NCI-H1417 (cell line): ENCODE measurements around the gene TNFRSF19.
A peak's percentile ranks its signal among the peaks of the same experiment; 100 is the strongest.

ENCODE experiments used
- DNase-seq, 3 experiments: peaks; one replicate each; lab custom pipeline; 2025; lab: John Stamatoyannopoulos, UW

Gene TNFRSF19

GRCh38 chr13:23608138-23608537 lies 37.9 kb downstream of the TNFRSF19 start:
- no peak for DNase-seq

GRCh38 chr13:23608701-23609413 lies 38.6 kb downstream of the TNFRSF19 start:
- DNase-seq: no peak

- DNase-seq: no peak
These were observed 39.2 kb downstream of the TNFRSF19 start for GRCh38 chr13:23609414-23609760.

- peak in 1 of 3 experiments; percentile 2 for DNase-seq
These were observed 39.8 kb downstream of the TNFRSF19 start for GRCh38 chr13:23609874-23610576.

GRCh38 chr13:23610966-23611491 lies 40.8 kb downstream of the TNFRSF19 start:
- DNase-seq: no peak

GRCh38 chr13:23612182-23612581 lies 42.0 kb downstream of the TNFRSF19 start:
- DNase-seq: peak in 1 of 3 experiments; percentile 27

GRCh38 chr13:23612731-23613130 lies 42.5 kb downstream of the TNFRSF19 start:
- no peak for DNase-seq

- no peak for DNase-seq
These were observed 43.4 kb downstream of the TNFRSF19 start for GRCh38 chr13:23613596-23613995.

GRCh38 chr13:23615395-23616081 lies 45.3 kb downstream of the TNFRSF19 start:
- DNase-seq: peak in 2 of 3 experiments; percentile 9 to 12

- DNase-seq: no peak
These were observed 46.0 kb downstream of the TNFRSF19 start for GRCh38 chr13:23616228-23616627.

- no peak for DNase-seq
These were observed 47.4 kb downstream of the TNFRSF19 start for GRCh38 chr13:23617551-23618024.

GRCh38 chr13:23618341-23618740 lies 48.1 kb downstream of the TNFRSF19 start:
- no peak for DNase-seq

GRCh38 chr13:23619068-23619855 lies 49.0 kb downstream of the TNFRSF19 start:
- no peak for DNase-seq

GRCh38 chr13:23620211-23620610 lies 50.0 kb downstream of the TNFRSF19 start:
- no peak for DNase-seq

GRCh38 chr13:23620613-23621315 lies 50.6 kb downstream of the TNFRSF19 start:
- DNase-seq: no peak

- DNase-seq: no peak
These were observed 51.1 kb downstream of the TNFRSF19 start for GRCh38 chr13:23621316-23621645.

- DNase-seq: peak in 1 of 3 experiments; percentile 1
These were observed 52.8 kb downstream of the TNFRSF19 start for GRCh38 chr13:23622985-23623384.

- no peak for DNase-seq
These were observed 53.2 kb downstream of the TNFRSF19 start for GRCh38 chr13:23623394-23623793.

- DNase-seq: no peak
These were observed 56.5 kb downstream of the TNFRSF19 start for GRCh38 chr13:23626700-23627099.

GRCh38 chr13:23627410-23627809 lies 57.2 kb downstream of the TNFRSF19 start:
- no peak for DNase-seq

- no peak for DNase-seq
These were observed 58.0 kb downstream of the TNFRSF19 start for GRCh38 chr13:23628250-23628649.
